Chondrocyte (in vitro differentiated cells): ENCODE measurements around the gene SESTD1. TPM values are rescaled to one million over a fixed set of nuclear protein-coding genes. Genes with fewer than 3 reads are reported as not detected.
"Not testable (repeated sequence)": the region's sequence is repeated elsewhere in the genome, so short reads cannot be mapped to it uniquely, and the experiment has no call there.

Source experiments
- DNase-seq: peaks from one replicate; pipeline ENCODE4 v3.0.0; 2021; ENCODE audit warnings: mixed read lengths, low spot score
- H3K27ac Mint-ChIP-seq: one replicate; pipeline ENCODE4 v1.8.0; 2021; ENCODE audit warnings: mild to moderate bottlenecking, moderate library complexity, mixed read lengths; ENCODE audit not compliant: unreplicated experiment
- H3K27me3 Mint-ChIP-seq: 2 replicates; pipeline ENCODE4 v1.8.0; 2021; ENCODE audit warnings: low read depth, mixed read lengths
- H3K36me3 Mint-ChIP-seq: 2 replicates; pipeline ENCODE4 v1.8.0; 2021; ENCODE audit warnings: low read depth, mixed read lengths
- H3K4me1 Mint-ChIP-seq: 2 replicates; pipeline ENCODE4 v1.8.0; 2021; ENCODE audit warnings: low read depth, mild to moderate bottlenecking, mixed read lengths
- H3K4me3 Mint-ChIP-seq: one replicate; pipeline ENCODE4 v1.8.0; 2021; ENCODE audit warnings: mild to moderate bottlenecking, moderate library complexity, mixed read lengths; ENCODE audit not compliant: unreplicated experiment
- H3K9me3 Mint-ChIP-seq: 2 replicates; pipeline ENCODE4 v1.8.0; 2021; ENCODE audit warnings: low read depth, mixed read lengths
- total RNA-seq: library from RNA; stranded (reverse); gene quantifications from 3 replicates; pipeline ENCODE4 v1.2.1, GENCODE V29; 2021
- TF ChIP-seq, protein P1 (sequence below): fragments of 200-600 bp; sonication (generic); IDR thresholded peaks from 2 replicates; pipeline ENCODE4 v1.5.0; 2021; ENCODE audit warnings: antibody characterized with exemption, mild to moderate bottlenecking, moderate library complexity

SESTD1 gene
- total RNA-seq, 1 donor from 2014 or later: 101 TPM

DNA sequence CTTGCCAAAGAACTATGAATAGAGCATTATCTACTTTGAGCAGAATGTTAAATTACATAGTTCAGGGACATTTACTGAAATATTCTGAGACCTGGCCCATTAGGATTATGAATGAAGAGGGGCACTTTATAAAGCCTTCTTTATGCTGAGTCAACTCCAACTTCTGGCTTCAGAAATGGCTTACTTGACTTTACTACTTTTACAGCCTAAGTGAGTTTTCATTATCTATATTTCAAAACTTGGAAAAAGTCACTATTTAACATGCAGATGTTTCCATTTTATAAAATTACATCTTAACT is 37.7 kb downstream of the SESTD1 start:
- no peaks in the 10 kb centered on the region for H3K9me3 Mint-ChIP-seq
- H3K36me3 Mint-ChIP-seq: peaks cover 2% of the 10 kb centered on the region
- H3K27me3 Mint-ChIP-seq: no peaks in the 10 kb centered on the region
- no peak overlapping the region for H3K27ac Mint-ChIP-seq
- DNase-seq: no peak
- no peak overlapping the region for H3K4me3 Mint-ChIP-seq
- H3K4me1 Mint-ChIP-seq: peaks cover 29% of the 10 kb centered on the region
- TF ChIP-seq, protein P1, sequence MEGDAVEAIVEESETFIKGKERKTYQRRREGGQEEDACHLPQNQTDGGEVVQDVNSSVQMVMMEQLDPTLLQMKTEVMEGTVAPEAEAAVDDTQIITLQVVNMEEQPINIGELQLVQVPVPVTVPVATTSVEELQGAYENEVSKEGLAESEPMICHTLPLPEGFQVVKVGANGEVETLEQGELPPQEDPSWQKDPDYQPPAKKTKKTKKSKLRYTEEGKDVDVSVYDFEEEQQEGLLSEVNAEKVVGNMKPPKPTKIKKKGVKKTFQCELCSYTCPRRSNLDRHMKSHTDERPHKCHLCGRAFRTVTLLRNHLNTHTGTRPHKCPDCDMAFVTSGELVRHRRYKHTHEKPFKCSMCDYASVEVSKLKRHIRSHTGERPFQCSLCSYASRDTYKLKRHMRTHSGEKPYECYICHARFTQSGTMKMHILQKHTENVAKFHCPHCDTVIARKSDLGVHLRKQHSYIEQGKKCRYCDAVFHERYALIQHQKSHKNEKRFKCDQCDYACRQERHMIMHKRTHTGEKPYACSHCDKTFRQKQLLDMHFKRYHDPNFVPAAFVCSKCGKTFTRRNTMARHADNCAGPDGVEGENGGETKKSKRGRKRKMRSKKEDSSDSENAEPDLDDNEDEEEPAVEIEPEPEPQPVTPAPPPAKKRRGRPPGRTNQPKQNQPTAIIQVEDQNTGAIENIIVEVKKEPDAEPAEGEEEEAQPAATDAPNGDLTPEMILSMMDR: no peak

DNA sequence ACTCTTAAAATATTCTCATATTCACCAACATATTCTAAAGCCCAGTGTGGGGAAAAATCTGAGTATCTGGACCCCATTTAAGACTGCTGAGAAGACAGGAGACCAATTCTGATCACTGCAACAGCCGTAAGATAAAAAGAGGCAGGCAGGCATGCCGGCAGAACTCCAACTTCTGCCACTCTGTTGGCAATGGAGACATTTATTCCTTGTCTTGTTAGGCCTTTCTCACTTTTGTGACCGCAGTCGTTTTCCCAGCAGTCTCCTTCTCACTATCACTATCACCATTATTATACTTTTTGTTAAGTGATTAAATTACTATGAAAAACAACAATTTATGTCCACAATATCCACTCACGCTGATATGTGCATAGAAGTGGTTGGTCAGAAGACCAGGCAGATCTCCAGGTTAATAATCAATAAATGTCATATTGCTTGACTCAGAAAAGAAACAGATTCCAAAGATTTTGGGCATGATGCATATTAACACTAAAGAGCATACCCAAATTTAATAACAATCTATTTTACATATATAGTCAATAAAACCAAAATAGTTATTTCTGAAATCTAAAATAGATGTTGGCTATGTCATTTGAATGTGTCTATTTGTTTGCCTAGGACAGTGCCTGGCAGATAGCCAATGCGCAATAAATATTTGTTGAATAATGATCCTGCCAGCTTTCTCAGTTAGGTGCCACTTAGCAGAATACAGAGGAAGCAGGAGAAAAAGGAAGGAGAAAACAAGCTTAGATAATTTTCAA is 38.2 kb downstream of the SESTD1 start:
- Mint-ChIP-seq H3K9me3 (no peaks in the 10 kb centered on the region), H3K27ac (no peak overlapping the region), H3K36me3 (peaks cover 2% of the 10 kb centered on the region), H3K4me3 (no peak overlapping the region), H3K4me1 (peaks cover 29% of the 10 kb centered on the region), H3K27me3 (no peaks in the 10 kb centered on the region)
- DNase-seq: no peak
- TF ChIP-seq, protein P1: no peak

DNA sequence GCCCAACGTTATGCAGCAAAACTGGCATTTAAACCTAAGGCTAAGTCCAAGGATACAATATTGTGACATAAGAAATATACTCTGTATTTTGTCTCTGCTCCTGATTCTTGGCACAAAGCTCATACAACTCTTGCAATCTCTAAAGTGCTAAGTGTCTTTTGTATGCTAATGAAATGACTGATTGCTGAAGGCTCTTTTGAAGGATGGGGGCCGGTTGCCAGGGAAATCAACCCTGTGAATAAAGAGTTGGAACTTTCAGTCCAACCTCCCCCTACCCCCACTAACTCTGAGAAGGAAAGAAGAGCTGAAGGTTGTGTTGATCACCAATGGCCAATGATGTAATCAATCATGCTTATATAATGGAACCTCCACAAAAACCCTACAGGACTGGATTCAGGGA is 40.3 kb downstream of the SESTD1 start:
- H3K4me1 Mint-ChIP-seq: peaks cover 20% of the 10 kb centered on the region
- no peaks in the 10 kb centered on the region for H3K27me3 Mint-ChIP-seq
- no peak overlapping the region for H3K27ac Mint-ChIP-seq
- no peaks in the 10 kb centered on the region for H3K9me3 Mint-ChIP-seq
- no peak overlapping the region for H3K4me3 Mint-ChIP-seq
- DNase-seq: no peak
- peaks cover 2% of the 10 kb centered on the region for H3K36me3 Mint-ChIP-seq
- TF ChIP-seq, protein P1: no peak

DNA sequence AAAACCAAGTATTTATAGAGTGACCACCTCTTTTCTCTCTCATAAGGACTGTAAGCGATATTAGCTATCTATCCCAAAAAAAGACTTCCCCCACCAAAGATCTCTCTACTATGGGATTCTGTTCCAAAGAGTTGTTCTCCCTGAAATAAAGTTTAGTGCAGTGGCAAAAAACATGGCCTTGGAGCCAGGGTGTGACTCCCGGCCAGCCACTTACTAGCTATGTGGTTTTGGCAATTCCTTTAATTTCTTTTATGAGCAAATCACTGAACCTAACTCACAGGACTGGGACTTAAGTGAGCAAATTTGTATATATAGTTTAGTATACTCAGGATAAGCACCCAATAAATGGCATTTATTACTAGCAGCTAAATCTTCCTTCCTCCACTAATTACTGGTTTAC is 42.6 kb downstream of the SESTD1 start:
- DNase-seq: no peak
- TF ChIP-seq, protein P1: no peak
- no peaks in the 10 kb centered on the region for H3K9me3 Mint-ChIP-seq
- no peak overlapping the region for H3K27ac Mint-ChIP-seq
- H3K4me3 Mint-ChIP-seq: no peak overlapping the region
- peaks cover 24% of the 10 kb centered on the region for H3K4me1 Mint-ChIP-seq
- H3K36me3 Mint-ChIP-seq: no peaks in the 10 kb centered on the region
- H3K27me3 Mint-ChIP-seq: no peaks in the 10 kb centered on the region

DNA sequence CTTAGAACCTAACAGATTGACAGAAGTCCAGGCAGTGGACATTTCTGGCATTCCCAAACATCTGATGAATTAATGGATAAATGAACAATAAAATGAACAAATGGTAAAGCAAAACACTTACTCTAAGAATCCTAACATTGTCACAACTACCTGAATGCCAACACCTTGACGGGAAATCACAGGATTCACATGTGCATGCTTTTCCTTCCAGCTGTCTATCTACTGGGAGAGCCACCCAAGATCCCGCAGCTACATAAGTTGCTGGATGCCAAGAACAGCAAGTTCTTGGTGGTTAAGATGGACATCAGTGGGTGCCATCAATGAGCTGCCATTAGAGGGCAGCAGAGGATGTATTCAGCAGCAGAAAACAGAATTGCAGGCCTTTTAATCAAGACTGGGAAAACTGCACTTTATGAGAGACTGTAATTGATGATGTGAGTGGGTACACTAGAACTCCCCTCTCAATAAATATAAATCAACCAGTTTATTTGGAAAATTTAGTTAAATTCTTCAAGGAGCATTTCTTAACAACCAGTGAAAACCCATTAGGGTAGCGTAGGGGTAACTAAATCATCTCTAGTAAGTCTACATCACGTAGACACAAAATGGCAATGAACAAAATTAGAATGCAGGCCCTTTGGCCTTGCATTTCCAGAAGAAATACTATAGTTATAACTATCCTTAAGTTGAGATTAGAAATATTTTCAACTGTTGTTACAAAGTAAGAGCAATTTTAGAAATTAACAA is 45.6 kb downstream of the SESTD1 start:
- H3K9me3 Mint-ChIP-seq: no peaks in the 10 kb centered on the region

DNA sequence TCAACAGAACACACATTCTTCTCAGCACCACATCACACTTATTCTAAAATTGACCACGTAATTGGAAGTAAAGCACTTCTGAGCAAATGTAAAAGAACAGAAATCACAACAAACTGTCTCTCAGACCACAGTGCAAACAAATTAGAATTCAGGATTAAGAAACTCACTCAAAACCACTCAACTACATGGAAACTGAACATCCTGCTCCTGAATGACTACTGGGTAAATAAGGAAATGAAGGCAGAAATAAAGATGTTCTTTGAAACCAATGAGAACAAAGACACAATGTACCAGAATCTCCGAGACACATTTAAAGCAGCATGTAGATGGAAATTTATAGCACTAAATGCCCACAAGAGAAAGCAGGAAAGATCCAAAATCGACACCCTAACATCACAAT is 50.0 kb downstream of the SESTD1 start:
- peaks cover 13% of the 10 kb centered on the region for H3K9me3 Mint-ChIP-seq
- not testable (repeated sequence) for H3K27ac Mint-ChIP-seq, H3K4me3 Mint-ChIP-seq, H3K27me3 Mint-ChIP-seq, H3K36me3 Mint-ChIP-seq, H3K4me1 Mint-ChIP-seq, DNase-seq

More for the DNA sequence above, 45.6 kb downstream of the SESTD1 start:
- TF ChIP-seq, protein P1: peak; percentile 96
- no peaks in the 10 kb centered on the region for H3K36me3 Mint-ChIP-seq
- H3K27me3 Mint-ChIP-seq: no peaks in the 10 kb centered on the region
- no peak overlapping the region for H3K4me3 Mint-ChIP-seq
- no peak overlapping the region for H3K27ac Mint-ChIP-seq
- DNase-seq: no peak
- H3K4me1 Mint-ChIP-seq: peaks cover 11% of the 10 kb centered on the region
